ENCODE data around the gene GALNT18. TPM values are rescaled to one million over a fixed set of nuclear protein-coding genes. Genes with fewer than 3 reads are reported as not detected.

Gene GALNT18
- total and polyA plus RNA-seq, 7 experiments from 2014 or later = 0.15 to 1.7 (median 0.20) TPM; not detected in 4

DNA sequence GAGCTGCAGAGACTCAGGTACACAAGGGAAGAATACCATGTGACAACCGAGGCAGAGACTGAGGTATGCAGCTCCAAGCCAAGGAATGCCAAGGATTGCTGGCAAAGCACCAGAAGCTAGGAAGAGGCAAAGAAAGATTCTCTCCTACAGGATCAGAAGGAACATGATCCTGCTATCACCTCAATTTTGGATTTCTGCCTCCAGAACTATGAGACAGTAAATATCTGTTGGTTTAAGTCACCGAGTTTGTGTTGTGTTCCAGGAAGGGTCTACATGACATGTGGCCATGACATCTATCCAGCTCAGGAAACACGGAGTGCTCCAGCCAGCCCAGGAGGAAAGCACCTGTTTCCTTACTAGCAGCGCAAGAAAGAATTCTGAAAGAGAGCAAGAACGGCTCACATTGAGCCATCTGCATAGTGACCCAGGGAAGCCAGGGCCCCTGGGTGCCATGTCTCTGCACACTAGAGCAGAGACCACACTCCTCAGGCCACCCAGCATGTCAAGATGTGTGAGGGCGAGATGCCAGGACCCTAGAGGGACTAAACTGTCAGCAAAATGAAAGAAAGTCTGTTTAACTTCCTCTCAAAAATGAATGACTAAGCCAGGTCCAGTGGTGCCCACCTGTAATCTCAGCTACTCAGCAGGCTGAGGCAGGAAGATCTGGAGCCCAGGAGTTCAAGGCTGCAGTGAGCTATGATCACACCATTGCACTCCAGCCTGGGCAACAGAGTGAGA is 35.6 kb upstream of the GALNT18 start:
- intact Hi-C loops (cut with micrococcal nuclease) = no loop called here
- Mint-ChIP-seq H3K36me3 (no peaks in the 10 kb centered on the region), H3K4me3 (no peak overlapping the region), H3K9me3 (no peaks in the 10 kb centered on the region), H3K27ac (no peak overlapping the region), H3K27me3 (peaks cover 9 to 46% (median 23%) of the 10 kb centered on the region in 5 donors), H3K4me1 (no peaks in the 10 kb centered on the region)
- ChIA-PET CTCF (no interaction called here), POLR2A (no interaction called here)
- Histone ChIP-seq H3K27ac (ENCODE audit: low read depth, low read length) (no peak overlapping the region), H3K4me1 (ENCODE audit: control insufficient read depth in 2 of 2, insufficient read depth in 2 of 2, low read length in 2 of 2) (no peaks in the 10 kb centered on the region), H3K36me3 (ENCODE audit: control insufficient read depth in 2 of 3, insufficient read depth in 3 of 3, low read length in 3 of 3) (no peaks in the 10 kb centered on the region), H3K4me3 (ENCODE audit: low read length) (no peak overlapping the region), H3K9me3 (ENCODE audit: control insufficient read depth in 2 of 3, low read length in 3 of 3) (no peaks in the 10 kb centered on the region), H3K27me3 (ENCODE audit: control insufficient read depth in 2 of 2, insufficient read depth in 2 of 2, low read length in 2 of 2) (no peaks in the 10 kb centered on the region)
- ATAC-seq = no peak
- no peak for DNase-seq

DNA sequence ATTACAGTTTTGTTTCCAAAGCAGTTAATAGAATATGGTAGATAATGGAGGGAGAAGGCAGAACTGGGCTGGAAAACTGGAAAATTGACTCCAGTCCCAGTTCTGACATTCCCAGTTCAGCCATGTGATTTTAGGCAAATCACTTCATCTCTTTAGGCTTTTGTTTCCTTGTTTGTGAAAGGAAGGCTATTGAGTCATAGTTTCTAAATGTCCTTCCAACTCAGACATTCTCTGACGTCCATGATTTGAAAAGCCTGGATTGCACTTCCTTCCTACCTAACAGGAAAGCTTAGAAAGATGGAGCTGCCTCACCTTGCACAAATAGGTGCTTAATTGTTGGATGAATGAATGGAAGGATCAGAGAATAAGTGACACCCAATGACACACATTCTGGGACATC is 19.8 kb upstream of the GALNT18 start:
- DNase-seq = no peak
- POLR2A ChIA-PET = no interaction called here
- H3K9me3 ChIP-seq (ENCODE audit: control insufficient read depth in 2 of 3, low read length in 3 of 3) = peaks cover 0 to 6% (median 0%) of the 10 kb centered on the region in 3 experiments
- CTCF ChIA-PET = interaction anchor here (0.7 kb wide), 1 partner anchor 403 kb away, joined by 4 read pairs; no protein-coding TSS in a partner anchor
- H3K36me3 ChIP-seq (ENCODE audit: control insufficient read depth in 2 of 3, insufficient read depth in 3 of 3, low read length in 3 of 3) = no peaks in the 10 kb centered on the region
- peaks cover 0 to 4% of the 10 kb centered on the region in 2 donors for H3K27me3 ChIP-seq (ENCODE audit: control insufficient read depth in 2 of 2, insufficient read depth in 2 of 2, low read length in 2 of 2)
- peaks cover 0 to 5% (median 0%) of the 10 kb centered on the region in 5 donors for H3K36me3 Mint-ChIP-seq
- H3K9me3 Mint-ChIP-seq = peaks cover 0 to 28% (median 12%) of the 10 kb centered on the region in 11 donors
- no peak overlapping the region for H3K4me3 ChIP-seq (ENCODE audit: low read length)
- no peak overlapping the region for H3K27ac Mint-ChIP-seq
- no peak overlapping the region for H3K4me3 Mint-ChIP-seq
- H3K27me3 Mint-ChIP-seq = peaks cover 33 to 75% (median 53%) of the 10 kb centered on the region in 5 donors
- ATAC-seq = no peak
- no peak overlapping the region for H3K27ac ChIP-seq (ENCODE audit: low read depth, low read length)
- intact Hi-C loops (cut with micrococcal nuclease) = no loop called here
- no peaks in the 10 kb centered on the region for H3K4me1 ChIP-seq (ENCODE audit: control insufficient read depth in 2 of 2, insufficient read depth in 2 of 2, low read length in 2 of 2)
- H3K4me1 Mint-ChIP-seq = no peaks in the 10 kb centered on the region

DNA sequence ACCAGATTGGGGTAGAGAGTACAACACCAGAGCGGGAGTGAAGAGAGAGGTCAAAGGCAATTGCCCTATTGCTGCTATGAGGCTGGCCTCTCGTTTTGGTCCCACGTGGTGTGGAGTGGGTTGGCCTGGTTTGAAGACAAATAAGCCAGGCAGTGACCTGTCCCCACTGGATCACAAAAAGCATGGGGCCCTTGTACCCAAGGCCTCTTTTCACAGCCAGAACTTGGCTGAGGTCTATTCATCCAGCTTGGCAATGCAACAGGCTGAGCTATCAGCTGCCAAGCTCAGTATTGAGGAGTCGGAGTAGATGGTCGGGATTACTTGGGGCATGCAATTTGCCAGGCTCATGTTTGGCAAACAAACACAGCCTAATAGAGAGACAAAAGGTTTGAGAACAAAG is 19.2 kb upstream of the GALNT18 start:
- Mint-ChIP-seq H3K4me1 (no peaks in the 10 kb centered on the region), H3K9me3 (peaks cover 0 to 23% (median 11%) of the 10 kb centered on the region in 11 donors), H3K4me3 (no peak overlapping the region), H3K27me3 (peaks cover 29 to 69% (median 47%) of the 10 kb centered on the region in 5 donors), H3K36me3 (peaks cover 0 to 4% (median 0%) of the 10 kb centered on the region in 5 donors), H3K27ac (no peak overlapping the region)
- ATAC-seq (no peak), DNase-seq (no peak)
- Histone ChIP-seq H3K4me3 (ENCODE audit: low read length) (no peak overlapping the region), H3K27me3 (ENCODE audit: control insufficient read depth in 2 of 2, insufficient read depth in 2 of 2, low read length in 2 of 2) (peaks cover 0 to 4% of the 10 kb centered on the region in 2 donors), H3K36me3 (ENCODE audit: control insufficient read depth in 2 of 3, insufficient read depth in 3 of 3, low read length in 3 of 3) (no peaks in the 10 kb centered on the region), H3K9me3 (ENCODE audit: control insufficient read depth in 2 of 3, low read length in 3 of 3) (peaks cover 0 to 6% (median 0%) of the 10 kb centered on the region in 3 experiments), H3K4me1 (ENCODE audit: control insufficient read depth in 2 of 2, insufficient read depth in 2 of 2, low read length in 2 of 2) (no peaks in the 10 kb centered on the region), H3K27ac (ENCODE audit: low read depth, low read length) (no peak overlapping the region)
- intact Hi-C loops (cut with micrococcal nuclease) = no loop called here
- ChIA-PET POLR2A (no interaction called here), CTCF (no interaction called here)

DNA sequence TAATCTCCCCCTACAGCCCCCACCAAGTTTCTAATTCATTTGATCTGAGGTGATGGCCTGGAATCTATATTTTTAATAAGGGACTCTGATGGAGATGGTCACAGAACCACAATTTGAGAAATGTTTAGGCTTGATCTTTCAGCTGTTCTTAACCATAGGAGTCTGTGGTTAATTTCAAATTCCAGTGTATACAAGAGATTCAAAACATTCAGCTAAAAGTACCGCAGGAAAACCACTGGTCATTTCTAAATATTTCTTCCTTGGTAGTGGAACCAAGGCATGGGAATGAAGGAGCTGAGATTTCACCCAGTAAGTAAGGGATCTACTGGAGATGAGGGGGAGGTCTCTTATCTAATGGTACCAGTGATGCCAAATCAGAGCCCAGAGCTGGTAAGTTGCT is 18.3 kb upstream of the GALNT18 start:
- peaks cover 0 to 6% (median 0%) of the 10 kb centered on the region in 3 experiments for H3K9me3 ChIP-seq (ENCODE audit: control insufficient read depth in 2 of 3, low read length in 3 of 3)
- DNase-seq (no peak), ATAC-seq (no peak)
- Mint-ChIP-seq H3K27me3 (peaks cover 28 to 63% (median 41%) of the 10 kb centered on the region in 5 donors), H3K4me3 (no peak overlapping the region), H3K9me3 (peaks cover 0 to 15% (median 6%) of the 10 kb centered on the region in 11 donors), H3K36me3 (no peaks in the 10 kb centered on the region), H3K27ac (no peak overlapping the region), H3K4me1 (no peaks in the 10 kb centered on the region)
- intact Hi-C loops (cut with micrococcal nuclease) = no loop called here
- H3K36me3 ChIP-seq (ENCODE audit: control insufficient read depth in 2 of 3, insufficient read depth in 3 of 3, low read length in 3 of 3) = no peaks in the 10 kb centered on the region
- H3K27me3 ChIP-seq (ENCODE audit: control insufficient read depth in 2 of 2, insufficient read depth in 2 of 2, low read length in 2 of 2) = peaks cover 0 to 4% of the 10 kb centered on the region in 2 donors
- no peaks in the 10 kb centered on the region for H3K4me1 ChIP-seq (ENCODE audit: control insufficient read depth in 2 of 2, insufficient read depth in 2 of 2, low read length in 2 of 2)
- ChIA-PET POLR2A (no interaction called here), CTCF (no interaction called here)
- no peak overlapping the region for H3K4me3 ChIP-seq (ENCODE audit: low read length)
- H3K27ac ChIP-seq (ENCODE audit: low read depth, low read length) = no peak overlapping the region

DNA sequence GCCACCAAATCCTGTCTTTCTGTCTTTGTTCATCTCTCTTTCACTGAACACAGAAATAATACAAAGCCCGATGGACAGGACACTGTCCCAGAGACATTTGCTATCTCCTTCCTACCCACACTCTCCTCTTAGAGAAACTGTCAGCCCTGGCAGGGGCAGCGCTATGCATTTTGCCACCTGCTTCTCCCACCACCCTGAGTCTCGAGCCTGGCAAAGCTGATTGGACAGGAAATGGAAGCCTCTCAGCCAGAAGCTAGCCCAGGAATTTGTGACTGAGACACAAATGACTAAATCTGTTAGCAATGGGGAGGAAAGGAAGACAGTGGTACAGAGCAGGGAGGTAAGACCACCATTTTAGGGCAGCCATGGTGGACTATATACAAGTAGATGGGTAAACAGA is 14.9 kb upstream of the GALNT18 start:
- Mint-ChIP-seq H3K9me3 (peaks cover 0 to 4% (median 0%) of the 10 kb centered on the region in 11 donors), H3K36me3 (no peaks in the 10 kb centered on the region), H3K4me1 (no peaks in the 10 kb centered on the region), H3K4me3 (no peak overlapping the region), H3K27me3 (peaks cover 12 to 34% (median 19%) of the 10 kb centered on the region in 5 donors), H3K27ac (no peak overlapping the region)
- ChIA-PET POLR2A (no interaction called here), CTCF (no interaction called here)
- no peaks in the 10 kb centered on the region for H3K4me1 ChIP-seq (ENCODE audit: control insufficient read depth in 2 of 2, insufficient read depth in 2 of 2, low read length in 2 of 2)
- no peaks in the 10 kb centered on the region for H3K9me3 ChIP-seq (ENCODE audit: control insufficient read depth in 2 of 3, low read length in 3 of 3)
- DNase-seq (no peak), ATAC-seq (no peak)
- intact Hi-C loops (cut with micrococcal nuclease) = no loop called here
- H3K27me3 ChIP-seq (ENCODE audit: control insufficient read depth in 2 of 2, insufficient read depth in 2 of 2, low read length in 2 of 2) = no peaks in the 10 kb centered on the region
- no peaks in the 10 kb centered on the region for H3K36me3 ChIP-seq (ENCODE audit: control insufficient read depth in 2 of 3, insufficient read depth in 3 of 3, low read length in 3 of 3)
- H3K27ac ChIP-seq (ENCODE audit: low read depth, low read length) = no peak overlapping the region
- no peak overlapping the region for H3K4me3 ChIP-seq (ENCODE audit: low read length)

DNA sequence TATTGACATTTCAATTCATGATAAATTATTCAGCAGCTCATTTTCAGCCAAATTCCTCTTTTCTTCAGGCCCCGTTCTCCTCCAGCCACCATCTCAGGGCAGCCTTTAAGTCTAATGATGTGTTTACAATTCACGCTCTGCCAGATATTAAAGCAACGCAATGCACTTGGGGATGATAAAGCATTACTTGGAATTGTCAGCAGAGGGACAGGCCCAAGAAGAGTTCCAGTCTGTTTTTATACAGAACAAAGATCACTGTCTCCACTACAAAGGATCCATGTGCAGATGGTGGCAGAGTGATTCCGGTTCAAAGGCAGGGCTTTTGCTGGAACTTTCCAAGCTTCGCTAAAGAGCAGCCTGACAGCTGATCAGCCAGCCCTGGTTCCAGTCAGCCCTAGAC is 13.6 kb upstream of the GALNT18 start:
- POLR2A ChIA-PET = no interaction called here
- H3K27ac Mint-ChIP-seq = no peak overlapping the region

DNA sequence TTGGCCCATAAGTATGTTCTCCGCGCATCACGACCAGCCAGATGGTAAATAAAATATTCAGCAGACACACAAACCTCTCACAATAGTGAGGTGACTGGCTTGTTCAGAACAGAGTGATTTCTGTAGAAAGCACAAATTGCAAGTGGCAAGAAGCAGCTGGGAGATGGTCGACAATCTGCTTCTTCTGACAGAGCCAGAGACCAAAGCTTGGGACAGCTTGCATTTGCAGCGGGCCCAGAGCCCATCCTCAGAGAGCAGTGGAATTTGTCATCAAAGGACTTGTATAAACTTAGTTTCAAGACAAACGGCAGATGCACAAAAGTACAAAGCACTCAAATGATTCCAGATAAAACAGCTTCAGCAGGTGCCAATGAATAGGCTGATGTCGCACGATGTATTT is 7.6 kb upstream of the GALNT18 start:
- no peaks in the 10 kb centered on the region for H3K9me3 Mint-ChIP-seq
- no peak overlapping the region for H3K27ac Mint-ChIP-seq
- H3K4me3 ChIP-seq (ENCODE audit: low read length) = no peak overlapping the region
- DNase-seq (no peak), ATAC-seq (no peak)
- H3K36me3 ChIP-seq (ENCODE audit: control insufficient read depth in 2 of 3, insufficient read depth in 3 of 3, low read length in 3 of 3) = no peaks in the 10 kb centered on the region
- ChIA-PET POLR2A (no interaction called here), CTCF (no interaction called here)
- intact Hi-C loops (cut with micrococcal nuclease) = loop anchor here in 1 of 2 donors (10.0 kb wide), 1 partner anchor 695 kb away; no protein-coding TSS in a partner anchor
- peaks cover 0 to 44% (median 8%) of the 10 kb centered on the region in 5 donors for H3K27me3 Mint-ChIP-seq
- H3K27ac ChIP-seq (ENCODE audit: low read depth, low read length) = no peak overlapping the region
- H3K4me3 Mint-ChIP-seq = no peak overlapping the region
- H3K4me1 Mint-ChIP-seq = no peaks in the 10 kb centered on the region
- no peaks in the 10 kb centered on the region for H3K36me3 Mint-ChIP-seq
- H3K9me3 ChIP-seq (ENCODE audit: control insufficient read depth in 2 of 3, low read length in 3 of 3) = no peaks in the 10 kb centered on the region
- H3K4me1 ChIP-seq (ENCODE audit: control insufficient read depth in 2 of 2, insufficient read depth in 2 of 2, low read length in 2 of 2) = no peaks in the 10 kb centered on the region
- peaks cover 0 to 3% of the 10 kb centered on the region in 2 donors for H3K27me3 ChIP-seq (ENCODE audit: control insufficient read depth in 2 of 2, insufficient read depth in 2 of 2, low read length in 2 of 2)

More for the DNA sequence above, 13.6 kb upstream of the GALNT18 start:
- H3K36me3 ChIP-seq (ENCODE audit: control insufficient read depth in 2 of 3, insufficient read depth in 3 of 3, low read length in 3 of 3) = no peaks in the 10 kb centered on the region
- DNase-seq (no peak), ATAC-seq (no peak)
- H3K27ac ChIP-seq (ENCODE audit: low read depth, low read length) = no peak overlapping the region
- Mint-ChIP-seq H3K27me3 (peaks cover 13 to 23% (median 15%) of the 10 kb centered on the region in 5 donors), H3K36me3 (no peaks in the 10 kb centered on the region), H3K4me1 (no peaks in the 10 kb centered on the region), H3K9me3 (peaks cover 0 to 4% (median 0%) of the 10 kb centered on the region in 11 donors), H3K4me3 (no peak overlapping the region)
- no peaks in the 10 kb centered on the region for H3K27me3 ChIP-seq (ENCODE audit: control insufficient read depth in 2 of 2, insufficient read depth in 2 of 2, low read length in 2 of 2)
- H3K4me1 ChIP-seq (ENCODE audit: control insufficient read depth in 2 of 2, insufficient read depth in 2 of 2, low read length in 2 of 2) = no peaks in the 10 kb centered on the region
- H3K4me3 ChIP-seq (ENCODE audit: low read length) = no peak overlapping the region
- intact Hi-C loops (cut with micrococcal nuclease) = no loop called here
- CTCF ChIA-PET = no interaction called here
- no peaks in the 10 kb centered on the region for H3K9me3 ChIP-seq (ENCODE audit: control insufficient read depth in 2 of 3, low read length in 3 of 3)

All from naive thymus-derived CD4-positive, alpha-beta T cell (primary cell).